CD14-positive monocyte (primary cell): Measurements from ENCODE around the gene SHB. TPM values are rescaled to one million over a fixed set of nuclear protein-coding genes. Genes with fewer than 3 reads are reported as not detected.

Experiments used
- DNase-seq, 3 donors: peaks; one replicate each; pipeline ENCODE4 v3.0.0-alpha.2; 2011 to 2022
- H2AFZ ChIP-seq: 2 replicates; pipeline ENCODE4 v1.6.0; 2012; ENCODE audit warnings: mild to moderate bottlenecking, low read depth, low read length, inconsistent platforms; ENCODE audit not compliant: insufficient read depth, poor library complexity, severe bottlenecking
- H3K27ac ChIP-seq, 2 donors: 1 replicate in 1 of 2; 2 replicates in 1 of 2; pipeline ENCODE4 v1.5.1; 2012 to 2013; ENCODE audit warnings: low read length in 2 of 2, control low read depth in 1 of 2, inconsistent platforms in 1 of 2, low read depth in 1 of 2, mild to moderate bottlenecking in 1 of 2
- H3K27me3 ChIP-seq, 2 donors: one replicate each; pipeline versions ENCODE4 v1.6.0 to v1.6.1; 2011 to 2013; ENCODE audit warnings: low read length in 2 of 2; ENCODE audit not compliant: control insufficient read depth in 2 of 2, insufficient read depth in 2 of 2
- H3K36me3 ChIP-seq, 2 donors: replicated peaks in 1 of 2; 1 replicate in 1 of 2; 2 replicates in 1 of 2; pipeline versions ENCODE4 v1.5.1 to v1.6.1; 2012 to 2013; ENCODE audit warnings: low read length in 2 of 2, control low read depth in 1 of 2, inconsistent platforms in 1 of 2, mild to moderate bottlenecking in 1 of 2; ENCODE audit not compliant: insufficient read depth in 2 of 2, control insufficient read depth in 1 of 2
- H3K4me1 ChIP-seq, 2 donors: 1 replicate in 1 of 2; 2 replicates in 1 of 2; pipeline versions ENCODE4 v1.5.1 to v1.6.1; 2012 to 2013; ENCODE audit warnings: low read length in 2 of 2, control low read depth in 1 of 2, inconsistent platforms in 1 of 2, mild to moderate bottlenecking in 1 of 2, moderate library complexity in 1 of 2; ENCODE audit not compliant: insufficient read depth in 2 of 2, control insufficient read depth in 1 of 2
- H3K4me2 ChIP-seq: replicated peaks from 2 replicates; pipeline ENCODE3; 2012; ENCODE audit warnings: low read length, moderate library complexity, mild to moderate bottlenecking; ENCODE audit not compliant: poor library complexity, severe bottlenecking; ENCODE audit errors: extremely low read depth
- H3K4me3 ChIP-seq, 3 experiments: fragments of 200-600 bp in 1 of 3; sonication (generic) in 1 of 3; replicated peaks in 1 of 3; 1 replicate in 2 of 3; 2 replicates in 1 of 3; pipeline ENCODE4 v1.5.1; 2011 to 2013; ENCODE audit warnings: low read length in 3 of 3, mild to moderate bottlenecking in 3 of 3, control low read depth in 2 of 3, low read depth in 2 of 3, inconsistent platforms in 1 of 3, moderate library complexity in 1 of 3
- H3K79me2 ChIP-seq: 2 replicates; pipeline ENCODE4 v1.6.0; 2012; ENCODE audit warnings: mild to moderate bottlenecking, control low read depth, inconsistent platforms, low read length, moderate library complexity; ENCODE audit not compliant: insufficient read depth
- H3K9ac ChIP-seq: 2 replicates; pipeline ENCODE4 v1.6.0; 2017; ENCODE audit warnings: low read length, mild to moderate bottlenecking; ENCODE audit not compliant: insufficient read depth, poor library complexity, severe bottlenecking
- H3K9me3 ChIP-seq, 2 donors: replicated peaks in 1 of 2; 1 replicate in 1 of 2; 2 replicates in 1 of 2; pipeline versions ENCODE4 v1.5.1 to v1.6.1; 2012 to 2013; ENCODE audit warnings: low read length in 2 of 2, control low read depth in 1 of 2; ENCODE audit not compliant: control insufficient read depth in 1 of 2, insufficient read depth in 1 of 2
- H4K20me1 ChIP-seq: 2 replicates; pipeline ENCODE4 v1.6.0; 2012; ENCODE audit warnings: mild to moderate bottlenecking, low read length, control low read depth, moderate library complexity; ENCODE audit not compliant: insufficient read depth
- H3K27ac Mint-ChIP-seq, 7 donors: one replicate each; pipeline ENCODE4 v1.8.0; 2020; ENCODE audit warnings: mild to moderate bottlenecking in 7 of 7, mixed read lengths in 7 of 7, moderate library complexity in 6 of 7, inconsistent platforms in 2 of 7
- H3K27me3 Mint-ChIP-seq, 3 donors: one replicate each; pipeline ENCODE4 v1.8.0; 2021 to 2022; ENCODE audit warnings: low read depth in 3 of 3, mild to moderate bottlenecking in 3 of 3, mixed read lengths in 3 of 3, moderate library complexity in 3 of 3, inconsistent platforms in 1 of 3
- H3K36me3 Mint-ChIP-seq, 2 donors: one replicate each; pipeline ENCODE4 v1.8.0; 2020; ENCODE audit warnings: mixed read lengths in 2 of 2, inconsistent platforms in 1 of 2, mild to moderate bottlenecking in 1 of 2
- H3K4me1 Mint-ChIP-seq: one replicate; pipeline ENCODE4 v1.8.0; 2020; ENCODE audit warnings: mild to moderate bottlenecking, mixed read lengths
- H3K4me3 Mint-ChIP-seq, 2 donors: one replicate each; pipeline ENCODE4 v1.8.0; 2020; ENCODE audit warnings: mild to moderate bottlenecking in 2 of 2, mixed read lengths in 2 of 2, moderate library complexity in 1 of 2
- H3K9me3 Mint-ChIP-seq, 7 donors: one replicate each; pipeline ENCODE4 v1.8.0; 2020 to 2022; ENCODE audit warnings: mixed read lengths in 7 of 7, mild to moderate bottlenecking in 6 of 7, moderate library complexity in 6 of 7, inconsistent platforms in 2 of 7
- WGBS: methylation state at CpG from one replicate; pipeline ENCODE4 v1.1.5; 2013; ENCODE audit warnings: missing lambda C conversion rate; ENCODE audit not compliant: insufficient coverage; 5-methylcytosine and 5-hydroxymethylcytosine counted together
- intact Hi-C, 2 donors: fragments of 100-400 bp; cut with micrococcal nuclease; formaldehyde crosslinking; loops; one replicate each; pipeline versions ENCODE4 v1.15.0 to v1.15.1; 2023
- polyA plus RNA-seq, 3 donors: library from polyadenylated mRNA; depleted of rRNA in 1 of 3; unstranded in 2 of 3; stranded (reverse) in 1 of 3; fragments of 300-500 nt in 2 of 3; fragments of >200 nt in 1 of 3; fragmentation: Illumina TruSeq in 2 of 3; gene quantifications; 1 replicate in 2 of 3; 2 replicates in 1 of 3; pipeline ENCODE4 v1.2.3, GENCODE V29; 2012 to 2021
- TF ChIP-seq, protein P1 (sequence below): fragments of 200-600 bp; IDR thresholded peaks from one replicate; pipeline ENCODE4 v1.8.0; 2022; ENCODE audit warnings: antibody characterized with exemption, mild to moderate bottlenecking

Gene SHB
- polyA plus RNA-seq, 3 donors = 0.27 to 1.3 (median 0.31) TPM

DNA sequence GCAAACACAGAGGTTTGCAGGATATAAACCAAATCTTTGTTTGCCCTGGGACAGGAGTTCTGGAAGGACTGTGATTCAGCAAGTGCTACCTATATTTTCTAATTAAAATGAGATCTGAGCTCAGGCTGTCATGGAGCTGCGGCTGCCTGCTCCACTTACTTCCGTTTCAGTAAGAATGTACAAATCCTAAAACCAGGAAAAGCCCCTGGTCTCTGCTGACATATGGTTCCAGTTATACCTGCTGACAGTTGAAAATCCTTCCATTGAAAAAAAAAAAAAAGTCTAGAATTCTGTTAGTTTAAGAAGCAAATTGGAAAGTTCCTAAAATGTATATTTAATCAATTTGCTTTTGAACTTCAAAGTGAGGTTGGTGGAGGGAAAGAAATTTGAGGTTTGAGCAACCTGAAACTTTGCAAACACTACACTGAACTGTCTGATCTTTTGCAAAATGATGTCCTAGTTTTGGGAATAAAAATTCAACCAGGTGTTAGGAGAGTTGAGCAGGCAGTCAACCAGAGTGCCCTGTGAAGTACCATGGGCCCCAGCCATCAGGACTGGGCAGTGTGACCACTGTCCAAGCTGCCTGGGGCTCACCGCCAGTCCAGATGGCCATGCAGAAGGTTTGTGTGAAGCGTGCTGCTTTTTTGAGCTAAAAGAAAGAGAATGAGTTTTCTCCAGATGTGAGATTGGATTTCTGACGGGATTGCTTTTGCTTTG, 50.6 kb downstream of the SHB start:
- peaks cover 11 to 14% of the 10 kb centered on the region in 2 donors for H3K36me3 Mint-ChIP-seq
- 94% methylated on average over 2 of the region's 5 CpGs for WGBS

DNA sequence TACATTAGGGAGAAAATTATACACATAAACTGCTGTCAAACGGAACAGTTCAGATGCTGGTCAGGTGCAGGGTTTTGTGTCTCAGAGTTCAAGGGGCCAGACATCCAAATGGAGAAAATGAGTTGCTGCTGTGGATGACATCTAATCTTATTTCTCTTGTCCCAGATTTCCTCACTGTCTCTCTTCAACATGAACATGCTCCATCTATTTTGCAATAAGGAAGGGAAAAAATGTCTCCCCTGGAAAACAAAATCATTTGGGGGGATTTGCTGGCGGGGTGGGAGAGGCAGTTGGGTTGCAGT, 51.2 kb downstream of the SHB start:
- H3K4me3 ChIP-seq = no peak overlapping the region

More for the DNA sequence above, 50.6 kb downstream of the SHB start:
- Histone ChIP-seq H3K4me3 (no peak overlapping the region), H3K4me1 (peaks cover 14 to 15% of the 10 kb centered on the region in 2 donors), H3K9ac (no peak overlapping the region), H3K4me2 (no peak overlapping the region), H3K27ac (no peak overlapping the region), H2AFZ (no peak overlapping the region), H3K36me3 (no peaks in the 10 kb centered on the region), H4K20me1 (no peaks in the 10 kb centered on the region), H3K9me3 (no peaks in the 10 kb centered on the region), H3K27me3 (no peaks in the 10 kb centered on the region), H3K79me2 (no peaks in the 10 kb centered on the region)
- Mint-ChIP-seq H3K4me3 (no peak overlapping the region), H3K27ac (peak overlapping the region in 2 of 7 donors; percentile 42 to 65), H3K9me3 (peaks cover 0 to 2% (median 0%) of the 10 kb centered on the region in 7 donors), H3K4me1 (peaks cover 14% of the 10 kb centered on the region), H3K27me3 (peaks cover 0 to 6% (median 0%) of the 10 kb centered on the region in 3 donors)
- intact Hi-C loops = loop anchor here in 1 of 2 donors (10.0 kb wide), 2 partner anchors 46 to 104 kb away; partner anchors contain the start of gene SHB
- TF ChIP-seq, protein P1, sequence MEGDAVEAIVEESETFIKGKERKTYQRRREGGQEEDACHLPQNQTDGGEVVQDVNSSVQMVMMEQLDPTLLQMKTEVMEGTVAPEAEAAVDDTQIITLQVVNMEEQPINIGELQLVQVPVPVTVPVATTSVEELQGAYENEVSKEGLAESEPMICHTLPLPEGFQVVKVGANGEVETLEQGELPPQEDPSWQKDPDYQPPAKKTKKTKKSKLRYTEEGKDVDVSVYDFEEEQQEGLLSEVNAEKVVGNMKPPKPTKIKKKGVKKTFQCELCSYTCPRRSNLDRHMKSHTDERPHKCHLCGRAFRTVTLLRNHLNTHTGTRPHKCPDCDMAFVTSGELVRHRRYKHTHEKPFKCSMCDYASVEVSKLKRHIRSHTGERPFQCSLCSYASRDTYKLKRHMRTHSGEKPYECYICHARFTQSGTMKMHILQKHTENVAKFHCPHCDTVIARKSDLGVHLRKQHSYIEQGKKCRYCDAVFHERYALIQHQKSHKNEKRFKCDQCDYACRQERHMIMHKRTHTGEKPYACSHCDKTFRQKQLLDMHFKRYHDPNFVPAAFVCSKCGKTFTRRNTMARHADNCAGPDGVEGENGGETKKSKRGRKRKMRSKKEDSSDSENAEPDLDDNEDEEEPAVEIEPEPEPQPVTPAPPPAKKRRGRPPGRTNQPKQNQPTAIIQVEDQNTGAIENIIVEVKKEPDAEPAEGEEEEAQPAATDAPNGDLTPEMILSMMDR = no peak
- no peak for DNase-seq

More for the DNA sequence above, 51.2 kb downstream of the SHB start:
- WGBS = 100% methylated on average over 1 of the region's 2 CpGs
- Mint-ChIP-seq H3K4me1 (peaks cover 14% of the 10 kb centered on the region), H3K27me3 (peaks cover 0 to 6% (median 0%) of the 10 kb centered on the region in 3 donors), H3K36me3 (peaks cover 12 to 14% of the 10 kb centered on the region in 2 donors), H3K9me3 (peaks cover 0 to 2% (median 0%) of the 10 kb centered on the region in 7 donors), H3K27ac (no peak overlapping the region), H3K4me3 (no peak overlapping the region)
- H3K4me1 ChIP-seq = peaks cover 14 to 15% of the 10 kb centered on the region in 2 donors
- H3K27ac ChIP-seq = no peak overlapping the region
- no peaks in the 10 kb centered on the region for H3K27me3 ChIP-seq
- TF ChIP-seq, protein P1 = no peak
- no peaks in the 10 kb centered on the region for H3K36me3 ChIP-seq
- H3K9ac ChIP-seq = no peak overlapping the region
- H2AFZ ChIP-seq = no peak overlapping the region
- no peak for DNase-seq
- H3K79me2 ChIP-seq = no peaks in the 10 kb centered on the region
- no peak overlapping the region for H3K4me2 ChIP-seq
- no peaks in the 10 kb centered on the region for H4K20me1 ChIP-seq
- intact Hi-C loops = loop anchor here in 1 of 2 donors (10.0 kb wide), 2 partner anchors 47 to 103 kb away; partner anchors contain the start of gene SHB
- H3K9me3 ChIP-seq = no peaks in the 10 kb centered on the region
